KMS-11 (cell line): ENCODE measurements around the gene NAA60.

Experiments
- H2AFZ ChIP-seq: fragments of 200-600 bp; sonication (generic); 2 replicates; pipeline ENCODE4 v1.6.1; 2016; ENCODE audit warnings: antibody characterized with exemption, mixed run types, low read depth
- H3K27ac ChIP-seq: fragments of 200-600 bp; sonication (generic); 2 replicates; pipeline ENCODE4 v1.6.1; 2016; ENCODE audit warnings: mild to moderate bottlenecking, mixed run types
- H3K27me3 ChIP-seq: fragments of 200-600 bp; sonication (generic); 2 replicates; pipeline ENCODE4 v1.6.1; 2017; ENCODE audit warnings: mild to moderate bottlenecking, low read depth, mixed run types, moderate library complexity; ENCODE audit not compliant: insufficient read depth
- H3K36me3 ChIP-seq: fragments of 200-600 bp; sonication (generic); 2 replicates; pipeline ENCODE4 v1.6.1; 2017; ENCODE audit warnings: mild to moderate bottlenecking, mixed run types; ENCODE audit not compliant: insufficient read depth
- H3K4me1 ChIP-seq: fragments of 200-600 bp; sonication (generic); 2 replicates; pipeline ENCODE4 v1.6.1; 2016; ENCODE audit warnings: mild to moderate bottlenecking, low read depth, mixed run types; ENCODE audit not compliant: poor library complexity, severe bottlenecking
- H3K4me2 ChIP-seq: fragments of 200-600 bp; sonication (generic); 2 replicates; pipeline ENCODE4 v1.7.0; 2016; ENCODE audit warnings: mild to moderate bottlenecking, mixed run types
- H3K4me3 ChIP-seq: fragments of 200-600 bp; sonication (generic); IDR thresholded peaks from 2 replicates; pipeline ENCODE4 v1.6.1; 2017; ENCODE audit warnings: low read depth, low read length, mixed read lengths; ENCODE audit not compliant: insufficient read depth
- H3K79me2 ChIP-seq: fragments of 200-600 bp; sonication (generic); 2 replicates; pipeline ENCODE4 v1.6.1; 2016; ENCODE audit warnings: low read depth, mixed run types; ENCODE audit not compliant: insufficient read depth
- H3K9ac ChIP-seq: fragments of 200-600 bp; sonication (generic); 2 replicates; pipeline ENCODE4 v1.6.1; 2016; ENCODE audit warnings: mild to moderate bottlenecking, mixed run types
- H4K20me1 ChIP-seq: fragments of 200-600 bp; sonication (generic); 2 replicates; pipeline ENCODE4 v1.6.1; 2016; ENCODE audit warnings: mild to moderate bottlenecking, mixed run types; ENCODE audit not compliant: insufficient read depth
- CTCF ChIP-seq: fragments of 200-600 bp; sonication (generic); conservative IDR thresholded peaks from 2 replicates; pipeline ENCODE4 v1.6.1; 2017; ENCODE audit warnings: low read depth, mild to moderate bottlenecking, antibody characterized with exemption, low read length, moderate library complexity, mixed read lengths

The NAA60 gene

GRCh38 chr16:3511286-3512180 is 68.1 kb downstream of the NAA60 start:
- Histone ChIP-seq H3K4me1 (peaks cover 93% of the 10 kb centered on the region), H3K79me2 (no peaks in the 10 kb centered on the region), H3K27ac (peak overlapping the region; percentile 44; the same call in 1 of the 2 replicates), H3K27me3 (no peaks in the 10 kb centered on the region), H3K4me3 (no peak overlapping the region), H3K9ac (no peak overlapping the region), H4K20me1 (no peaks in the 10 kb centered on the region), H2AFZ (no peak overlapping the region), H3K36me3 (no peaks in the 10 kb centered on the region), H3K4me2 (peak overlapping the region; percentile 41; the same call in 1 of the 2 replicates)
- TF ChIP-seq CTCF = no peak

- H3K4me2 ChIP-seq = peak overlapping the region; percentile 75
- H3K79me2 ChIP-seq = no peaks in the 10 kb centered on the region
- H3K4me1 ChIP-seq = peaks cover 78% of the 10 kb centered on the region
- H3K27ac ChIP-seq = peak overlapping the region; percentile 82
- H3K4me3 ChIP-seq = no peak overlapping the region
- no peak overlapping the region; the same call in 1 of the 2 replicates for H2AFZ ChIP-seq
- H4K20me1 ChIP-seq = no peaks in the 10 kb centered on the region
- H3K27me3 ChIP-seq = no peaks in the 10 kb centered on the region
- no peak for TF ChIP-seq CTCF
- H3K9ac ChIP-seq = peak overlapping the region; percentile 38; the same call in 1 of the 2 replicates
- no peaks in the 10 kb centered on the region for H3K36me3 ChIP-seq
These were observed 70.6 kb downstream of the NAA60 start for GRCh38 chr16:3513892-3514583.

DNA sequence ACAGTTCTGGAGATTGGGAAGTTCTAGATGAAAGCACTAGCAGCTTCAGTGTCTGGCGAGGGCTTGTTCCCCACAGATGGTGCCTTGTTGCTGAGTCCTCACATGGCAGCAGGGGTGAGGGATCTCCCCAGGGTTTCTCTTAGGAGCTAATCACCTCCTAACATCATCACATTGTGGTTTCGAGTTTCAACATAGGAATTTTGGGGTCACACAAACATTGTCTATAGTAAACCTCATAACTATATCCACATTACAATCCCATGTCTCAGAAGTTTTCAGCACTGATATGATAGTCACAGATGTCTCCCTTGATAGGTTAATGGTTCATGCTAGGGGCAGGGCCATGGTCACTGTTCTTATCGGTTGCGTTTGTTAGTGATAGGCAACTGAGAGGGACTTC is 71.1 kb downstream of the NAA60 start:
- H3K9ac ChIP-seq = peak overlapping the region; percentile 38; the same call in 1 of the 2 replicates
- H3K36me3 ChIP-seq = no peaks in the 10 kb centered on the region
- H3K4me2 ChIP-seq = peak overlapping the region; percentile 75
- H3K27ac ChIP-seq = peak overlapping the region; percentile 82
- no peak for TF ChIP-seq CTCF
- no peak overlapping the region; the same call in 1 of the 2 replicates for H2AFZ ChIP-seq
- peaks cover 73% of the 10 kb centered on the region for H3K4me1 ChIP-seq
- H4K20me1 ChIP-seq = no peaks in the 10 kb centered on the region
- H3K4me3 ChIP-seq = no peak overlapping the region
- H3K79me2 ChIP-seq = no peaks in the 10 kb centered on the region
- H3K27me3 ChIP-seq = no peaks in the 10 kb centered on the region

DNA sequence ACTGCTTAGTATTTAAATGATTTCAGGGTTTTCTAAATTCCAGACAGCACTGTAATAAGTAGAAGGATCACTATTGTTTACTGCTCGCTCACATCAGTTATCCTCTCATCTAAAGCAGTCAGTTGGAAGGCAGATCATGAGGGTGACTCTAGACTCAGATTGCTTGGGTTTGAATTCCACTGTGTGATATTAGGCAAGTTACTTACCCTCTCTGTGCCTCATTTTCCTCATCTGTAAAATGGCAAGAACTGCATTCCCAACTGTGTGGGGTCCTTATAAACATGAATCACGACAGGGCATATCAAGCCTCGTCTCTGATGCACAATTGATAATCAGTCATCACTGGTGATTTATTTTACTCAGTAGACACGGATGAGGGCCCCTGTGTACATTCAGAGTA is 72.4 kb downstream of the NAA60 start:
- H3K9ac ChIP-seq = no peak overlapping the region
- no peaks in the 10 kb centered on the region for H3K79me2 ChIP-seq
- peak overlapping the region; percentile 82; the same call in 1 of the 2 replicates for H3K27ac ChIP-seq
- H3K27me3 ChIP-seq = no peaks in the 10 kb centered on the region
- peak overlapping the region; percentile 75; the same call in 1 of the 2 replicates for H3K4me2 ChIP-seq
- no peak overlapping the region for H2AFZ ChIP-seq
- peaks cover 63% of the 10 kb centered on the region for H3K4me1 ChIP-seq
- H3K36me3 ChIP-seq = no peaks in the 10 kb centered on the region
- no peak for TF ChIP-seq CTCF
- H3K4me3 ChIP-seq = no peak overlapping the region
- no peaks in the 10 kb centered on the region for H4K20me1 ChIP-seq
